T-helper 22 cell (primary cell): Measurements from ENCODE around the gene FBXO27.
"Not testable (repeated sequence)": the region's sequence is repeated elsewhere in the genome, so short reads cannot be mapped to it uniquely, and the experiment has no call there.

Source experiments
- DNase-seq: peaks from one replicate; pipeline ENCODE4 v3.0.0-alpha.2; 2020; ENCODE audit warnings: low read depth

The FBXO27 gene

GRCh38 chr19:38988627-38989026, 43.7 kb downstream of the FBXO27 start:
- not testable (repeated sequence) for DNase-seq

- DNase-seq: not testable (repeated sequence)
Observed at GRCh38 chr19:38987745-38988144, 44.6 kb downstream of the FBXO27 start.

- no peak for DNase-seq
Observed at GRCh38 chr19:38985262-38985661, 47.1 kb downstream of the FBXO27 start.

- no peak for DNase-seq
Observed at GRCh38 chr19:38980583-38981374, 51.6 kb downstream of the FBXO27 start.

- DNase-seq: no peak
Observed at GRCh38 chr19:38979812-38980211, 52.5 kb downstream of the FBXO27 start.

GRCh38 chr19:38978326-38978689, 54.0 kb downstream of the FBXO27 start:
- no peak for DNase-seq

- no peak for DNase-seq
Observed at GRCh38 chr19:38977445-38978325, 54.7 kb downstream of the FBXO27 start.

DNA sequence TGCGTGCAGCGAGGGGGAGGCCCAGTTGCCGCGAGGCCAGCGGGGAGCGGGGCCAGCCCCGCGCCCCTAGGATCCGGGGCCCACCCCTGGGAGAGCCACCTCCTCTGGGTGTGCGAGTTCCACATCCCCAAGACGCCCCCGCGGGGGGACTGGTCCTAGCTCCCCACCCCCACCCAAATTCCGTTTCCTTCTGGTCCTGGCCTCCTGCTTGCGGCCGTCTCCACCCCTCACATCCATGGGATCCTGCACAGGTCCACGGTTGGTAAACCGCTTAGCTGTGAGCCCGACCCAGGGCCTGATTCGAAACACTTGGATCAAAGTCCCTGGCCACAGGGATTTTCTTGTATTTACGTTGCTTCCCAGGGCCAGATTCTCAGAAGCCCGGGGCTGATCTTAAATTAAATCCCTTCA, 56.5 kb downstream of the FBXO27 start:
- DNase-seq: no peak

DNA sequence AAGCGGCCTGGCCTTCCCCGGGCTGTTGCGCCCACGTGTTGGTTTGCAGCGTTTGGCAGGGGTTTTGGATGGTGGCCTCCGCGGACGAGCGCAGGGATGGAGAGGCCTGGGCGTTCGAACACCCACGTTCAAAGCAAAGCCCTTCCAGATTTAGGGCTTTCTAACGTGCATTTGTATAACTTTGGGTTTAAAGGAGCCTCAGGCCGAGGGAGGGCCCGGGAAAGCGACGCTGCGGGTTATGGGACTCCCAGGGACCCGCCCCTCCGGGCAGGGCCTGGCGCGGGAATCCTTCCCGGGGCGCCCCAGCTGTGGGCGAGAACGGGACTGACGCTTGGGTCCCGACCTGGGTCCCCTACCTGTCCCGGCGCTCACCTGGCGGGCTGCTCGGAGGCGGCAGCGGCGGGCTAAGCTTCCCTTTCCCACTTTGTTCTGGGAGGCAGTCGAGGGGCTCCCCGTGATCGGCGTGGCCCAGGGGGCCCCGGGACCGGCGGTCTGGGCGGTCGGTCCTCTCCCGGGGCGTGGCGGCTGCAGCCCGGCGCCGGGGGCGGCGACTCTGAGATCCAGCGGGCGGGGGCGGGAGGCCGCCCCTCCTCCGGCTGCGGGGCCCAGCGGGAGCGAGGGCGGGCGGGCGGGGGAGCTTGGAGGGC, 57.0 kb downstream of the FBXO27 start, which contains the start of gene FBXO17:
FBXO17 (minus strand) TSS at position 529 of the 647 bp plus-strand sequence. CDS start 25,423 bp downstream, outside the sequence.
- DNase-seq: no peak

GRCh38 chr19:38974624-38975213, 57.6 kb downstream of the FBXO27 start:
- no peak for DNase-seq
